ENCODE measurements around the gene LDB1.

LDB1 gene

GRCh38 chr10:102135956-102136526 is 15.9 kb upstream of the LDB1 start:
- DNase-seq = no peak

GRCh38 chr10:102134416-102134815 is 14.2 kb upstream of the LDB1 start:
- DNase-seq = no peak

GRCh38 chr10:102133373-102134195 is 13.4 kb upstream of the LDB1 start:
- DNase-seq = no peak

- DNase-seq = peak; percentile 100
These were observed 12.6 kb upstream of the LDB1 start, which contains the start of gene PPRC1 for GRCh38 chr10:102132563-102133372. Gene PPRC1, plus strand, starts transcription at chr10:102133040. Its CDS starts 29 bp downstream, at chr10:102133069.

GRCh38 chr10:102132193-102132562 is 12.0 kb upstream of the LDB1 start:
- DNase-seq = no peak

- DNase-seq = no peak
These were observed 11.4 kb upstream of the LDB1 start for GRCh38 chr10:102131286-102132170.

GRCh38 chr10:102123223-102123622 is 3.1 kb upstream of the LDB1 start:
- no peak for DNase-seq

- no peak for DNase-seq
These were observed 2.3 kb upstream of the LDB1 start for GRCh38 chr10:102122450-102122849.

- no peak for DNase-seq
These were observed 1.7 kb upstream of the LDB1 start for GRCh38 chr10:102121739-102122372.

- DNase-seq = no peak
These were observed 997 bp upstream of the LDB1 start for GRCh38 chr10:102120991-102121738.

- peak; percentile 49 for DNase-seq
These were observed 589 bp downstream of the LDB1 start for GRCh38 chr10:102119417-102120141.

- peak; percentile 52 for DNase-seq
These were observed 1.3 kb downstream of the LDB1 start for GRCh38 chr10:102118867-102119266.

- DNase-seq = peak; percentile 96
These were observed 2.6 kb downstream of the LDB1 start for GRCh38 chr10:102117391-102118159.

- no peak for DNase-seq
These were observed 3.5 kb downstream of the LDB1 start for GRCh38 chr10:102116656-102117055.

- DNase-seq = no peak
These were observed 4.4 kb downstream of the LDB1 start for GRCh38 chr10:102115775-102116174.

GRCh38 chr10:102114861-102115618 is 5.1 kb downstream of the LDB1 start:
- peak; percentile 90 for DNase-seq

GRCh38 chr10:102113956-102114857 is 6.0 kb downstream of the LDB1 start:
- peak; percentile 63 for DNase-seq

Data from retina (tissue), 1 donor.